SK-N-SH treated with all-trans-retinoic acid at 6 μM for 48 hours (cell line): ENCODE measurements around the gene CEND1.

Experiments
- ARNTL ChIP-seq: fragments of 450-650 bp; formaldehyde crosslinking; IDR thresholded peaks from 2 replicates; pipeline ENCODE4 v1.5.0; 2020; ENCODE audit warnings: low read depth, mild to moderate bottlenecking, moderate library complexity, borderline replicate concordance
- BACH2 ChIP-seq: fragments of 250-450 bp; sonication (Bioruptor Pico); IDR thresholded peaks from 2 replicates; pipeline ENCODE4 v1.9.0; 2021; ENCODE audit warnings: mild to moderate bottlenecking, borderline replicate concordance
- CSDC2 ChIP-seq: fragments of 250-450 bp; sonication (Bioruptor Pico); IDR thresholded peaks from 2 replicates; pipeline ENCODE4 v1.5.0; 2020; ENCODE audit warnings: mild to moderate bottlenecking, moderate library complexity
- ESRRG ChIP-seq: fragments of 250-450 bp; sonication (Bioruptor Pico); IDR thresholded peaks from 2 replicates; pipeline ENCODE4 v1.6.1; 2021; ENCODE audit warnings: mild to moderate bottlenecking
- GLIS3 ChIP-seq: fragments of 250-450 bp; sonication (Bioruptor Pico); IDR thresholded peaks from 2 replicates; pipeline ENCODE4 v1.5.0; 2020; ENCODE audit warnings: mild to moderate bottlenecking, moderate library complexity
- ISL1 ChIP-seq: fragments of 250-450 bp; sonication (Bioruptor Pico); IDR thresholded peaks from 2 replicates; pipeline ENCODE4 v2.1.2; 2022; ENCODE audit warnings: mild to moderate bottlenecking, moderate library complexity
- OSR1 ChIP-seq: fragments of 250-450 bp; sonication (Bioruptor Pico); IDR thresholded peaks from 2 replicates; pipeline ENCODE4 v1.8.0; 2022; ENCODE audit warnings: moderate library complexity, mild to moderate bottlenecking, inconsistent platforms
- TOX ChIP-seq: fragments of 250-450 bp; sonication (Bioruptor Pico); IDR thresholded peaks from 2 replicates; pipeline ENCODE4 v1.8.0; 2021; ENCODE audit warnings: mild to moderate bottlenecking, moderate library complexity, borderline replicate concordance
- ZFP30 ChIP-seq: fragments of 450-650 bp; formaldehyde crosslinking; IDR thresholded peaks from 2 replicates; pipeline ENCODE4 v1.5.0; 2022; ENCODE audit warnings: mild to moderate bottlenecking, moderate library complexity
- ZNF565 ChIP-seq: fragments of 450-650 bp; formaldehyde crosslinking; conservative IDR thresholded peaks from 2 replicates; pipeline ENCODE4 v1.5.0; 2020; ENCODE audit warnings: low read depth, mild to moderate bottlenecking, moderate library complexity
- ZNF8 ChIP-seq: fragments of 450-650 bp; formaldehyde crosslinking; IDR thresholded peaks from 2 replicates; pipeline ENCODE4 v1.5.0; 2020; ENCODE audit warnings: mild to moderate bottlenecking, moderate library complexity
- TF ChIP-seq, protein P1 (sequence below): fragments of 250-450 bp; sonication (Bioruptor Pico); IDR thresholded peaks from 2 replicates; pipeline ENCODE4 v1.5.1; 2020; ENCODE audit warnings: low read depth, mild to moderate bottlenecking, moderate library complexity
- TF ChIP-seq, protein P2 (sequence below): fragments of 250-450 bp; sonication (Bioruptor Pico); IDR thresholded peaks from 2 replicates; pipeline ENCODE4 v1.5.0; 2020; ENCODE audit warnings: mild to moderate bottlenecking, moderate library complexity
- TF ChIP-seq, protein P3 (sequence below): fragments of 250-450 bp; sonication (Bioruptor Pico); IDR thresholded peaks from 2 replicates; pipeline ENCODE4 v1.8.0; 2020; ENCODE audit warnings: mild to moderate bottlenecking, moderate library complexity, borderline replicate concordance

DNA sequence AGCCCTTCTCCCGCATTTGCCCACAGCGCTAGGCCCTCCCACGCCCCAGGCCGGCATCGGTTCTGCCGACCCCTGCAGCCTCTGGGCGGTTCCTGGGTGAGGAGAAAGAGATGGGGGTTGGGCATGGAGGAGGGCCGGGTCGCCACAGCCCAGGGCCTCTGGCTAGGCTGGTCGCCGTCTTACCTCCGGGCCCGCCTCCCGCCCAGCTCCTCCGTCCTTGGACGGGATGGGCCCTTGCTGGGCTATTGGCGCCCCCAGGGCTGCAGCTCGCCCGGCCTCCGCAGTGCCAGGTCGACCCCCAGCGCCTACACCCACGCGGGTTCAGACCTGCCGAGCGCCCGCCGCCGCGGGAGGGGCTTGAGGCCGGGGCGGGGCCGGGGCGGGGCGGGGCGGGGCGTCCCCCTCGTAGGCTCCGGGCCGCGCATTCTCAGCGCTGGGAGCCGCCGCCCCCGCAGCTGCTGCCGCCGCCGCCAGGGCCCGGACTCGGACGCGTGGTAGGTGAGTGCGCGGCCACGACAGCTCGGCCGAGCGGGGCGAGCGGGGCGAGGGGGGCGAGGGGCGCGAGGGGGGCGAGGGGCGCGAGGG is 42.7 kb upstream of the CEND1 start, which contains the start of gene CD151:
- no peak for TF ChIP-seq ISL1 (CRISPR knock-in tag)
- TF ChIP-seq ZNF565, result no peak
- no peak for TF ChIP-seq ESRRG (CRISPR knock-in tag)
- no peak for TF ChIP-seq ZFP30 (CRISPR knock-in tag)
- TF ChIP-seq, protein P1, sequence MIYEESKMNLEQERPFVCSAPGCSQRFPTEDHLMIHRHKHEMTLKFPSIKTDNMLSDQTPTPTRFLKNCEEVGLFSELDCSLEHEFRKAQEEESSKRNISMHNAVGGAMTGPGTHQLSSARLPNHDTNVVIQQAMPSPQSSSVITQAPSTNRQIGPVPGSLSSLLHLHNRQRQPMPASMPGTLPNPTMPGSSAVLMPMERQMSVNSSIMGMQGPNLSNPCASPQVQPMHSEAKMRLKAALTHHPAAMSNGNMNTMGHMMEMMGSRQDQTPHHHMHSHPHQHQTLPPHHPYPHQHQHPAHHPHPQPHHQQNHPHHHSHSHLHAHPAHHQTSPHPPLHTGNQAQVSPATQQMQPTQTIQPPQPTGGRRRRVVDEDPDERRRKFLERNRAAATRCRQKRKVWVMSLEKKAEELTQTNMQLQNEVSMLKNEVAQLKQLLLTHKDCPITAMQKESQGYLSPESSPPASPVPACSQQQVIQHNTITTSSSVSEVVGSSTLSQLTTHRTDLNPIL (CRISPR knock-in tag), result no peak
- no peak for TF ChIP-seq ZNF8
- no peak for TF ChIP-seq OSR1 (CRISPR knock-in tag)
- TF ChIP-seq, protein P2, sequence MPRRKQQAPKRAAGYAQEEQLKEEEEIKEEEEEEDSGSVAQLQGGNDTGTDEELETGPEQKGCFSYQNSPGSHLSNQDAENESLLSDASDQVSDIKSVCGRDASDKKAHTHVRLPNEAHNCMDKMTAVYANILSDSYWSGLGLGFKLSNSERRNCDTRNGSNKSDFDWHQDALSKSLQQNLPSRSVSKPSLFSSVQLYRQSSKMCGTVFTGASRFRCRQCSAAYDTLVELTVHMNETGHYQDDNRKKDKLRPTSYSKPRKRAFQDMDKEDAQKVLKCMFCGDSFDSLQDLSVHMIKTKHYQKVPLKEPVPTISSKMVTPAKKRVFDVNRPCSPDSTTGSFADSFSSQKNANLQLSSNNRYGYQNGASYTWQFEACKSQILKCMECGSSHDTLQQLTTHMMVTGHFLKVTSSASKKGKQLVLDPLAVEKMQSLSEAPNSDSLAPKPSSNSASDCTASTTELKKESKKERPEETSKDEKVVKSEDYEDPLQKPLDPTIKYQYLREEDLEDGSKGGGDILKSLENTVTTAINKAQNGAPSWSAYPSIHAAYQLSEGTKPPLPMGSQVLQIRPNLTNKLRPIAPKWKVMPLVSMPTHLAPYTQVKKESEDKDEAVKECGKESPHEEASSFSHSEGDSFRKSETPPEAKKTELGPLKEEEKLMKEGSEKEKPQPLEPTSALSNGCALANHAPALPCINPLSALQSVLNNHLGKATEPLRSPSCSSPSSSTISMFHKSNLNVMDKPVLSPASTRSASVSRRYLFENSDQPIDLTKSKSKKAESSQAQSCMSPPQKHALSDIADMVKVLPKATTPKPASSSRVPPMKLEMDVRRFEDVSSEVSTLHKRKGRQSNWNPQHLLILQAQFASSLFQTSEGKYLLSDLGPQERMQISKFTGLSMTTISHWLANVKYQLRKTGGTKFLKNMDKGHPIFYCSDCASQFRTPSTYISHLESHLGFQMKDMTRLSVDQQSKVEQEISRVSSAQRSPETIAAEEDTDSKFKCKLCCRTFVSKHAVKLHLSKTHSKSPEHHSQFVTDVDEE (CRISPR knock-in tag), result no peak
- TF ChIP-seq ARNTL (CRISPR knock-in tag), result no peak
- no peak for TF ChIP-seq BACH2 (CRISPR knock-in tag)
- no peak for TF ChIP-seq GLIS3 (CRISPR knock-in tag)
- TF ChIP-seq TOX (CRISPR knock-in tag), result no peak
- TF ChIP-seq, protein P3, sequence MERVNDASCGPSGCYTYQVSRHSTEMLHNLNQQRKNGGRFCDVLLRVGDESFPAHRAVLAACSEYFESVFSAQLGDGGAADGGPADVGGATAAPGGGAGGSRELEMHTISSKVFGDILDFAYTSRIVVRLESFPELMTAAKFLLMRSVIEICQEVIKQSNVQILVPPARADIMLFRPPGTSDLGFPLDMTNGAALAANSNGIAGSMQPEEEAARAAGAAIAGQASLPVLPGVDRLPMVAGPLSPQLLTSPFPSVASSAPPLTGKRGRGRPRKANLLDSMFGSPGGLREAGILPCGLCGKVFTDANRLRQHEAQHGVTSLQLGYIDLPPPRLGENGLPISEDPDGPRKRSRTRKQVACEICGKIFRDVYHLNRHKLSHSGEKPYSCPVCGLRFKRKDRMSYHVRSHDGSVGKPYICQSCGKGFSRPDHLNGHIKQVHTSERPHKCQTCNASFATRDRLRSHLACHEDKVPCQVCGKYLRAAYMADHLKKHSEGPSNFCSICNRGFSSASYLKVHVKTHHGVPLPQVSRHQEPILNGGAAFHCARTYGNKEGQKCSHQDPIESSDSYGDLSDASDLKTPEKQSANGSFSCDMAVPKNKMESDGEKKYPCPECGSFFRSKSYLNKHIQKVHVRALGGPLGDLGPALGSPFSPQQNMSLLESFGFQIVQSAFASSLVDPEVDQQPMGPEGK (CRISPR knock-in tag), result no peak
- TF ChIP-seq CSDC2 (CRISPR knock-in tag), result no peak
